ENCODE results near the gene NAA25.

GRCh38 chr12:112146123-112146522 is 37.5 kb upstream of the NAA25 start:
- TF ChIP-seq CTCF (IDR thresholded peaks at IDR 0.05) (no peak), POLR2A (IDR thresholded peaks at IDR 0.05) (no peak)

Data from lower leg skin (tissue), 3 donors.